GM04503 (cell line): Measurements from ENCODE around the gene RPA1.

ENCODE experiments used
- DNase-seq: peaks from one replicate; pipeline ENCODE4 v3.0.0-alpha.2; 2012; ENCODE audit warnings: low read depth

Gene RPA1

GRCh38 chr17:1942666-1943435, 113.0 kb downstream of the RPA1 start:
- no peak for DNase-seq

GRCh38 chr17:1943436-1943831, 113.6 kb downstream of the RPA1 start:
- no peak for DNase-seq

GRCh38 chr17:1945621-1946020, 115.8 kb downstream of the RPA1 start:
- DNase-seq: no peak

GRCh38 chr17:1946021-1946932, 116.5 kb downstream of the RPA1 start:
- DNase-seq: no peak

- DNase-seq: no peak
Measured at GRCh38 chr17:1947229-1947742, 117.5 kb downstream of the RPA1 start.

GRCh38 chr17:1947743-1948516, 118.1 kb downstream of the RPA1 start:
- no peak for DNase-seq

GRCh38 chr17:1948517-1948825, 118.7 kb downstream of the RPA1 start:
- DNase-seq: no peak
